ENCODE measurements around the gene CD82.
"Not testable (repeated sequence)": the region's sequence is repeated elsewhere in the genome, so short reads cannot be mapped to it uniquely, and the experiment has no call there.

The CD82 gene

GRCh38 chr11:44654596-44654995, 89.1 kb downstream of the CD82 start:
- Histone ChIP-seq H3K27ac (ENCODE audit: low read depth, low read length) (no peak overlapping the region), H3K27me3 (ENCODE audit: insufficient read depth, low read length) (peaks cover 63% of the 10 kb centered on the region), H3K4me1 (ENCODE audit: control insufficient read depth, insufficient read depth, low read length, unreplicated experiment) (no peaks in the 10 kb centered on the region), H3K36me3 (ENCODE audit: insufficient read depth, low read length) (no peaks in the 10 kb centered on the region), H3K79me2 (ENCODE audit: control insufficient read depth, insufficient read depth, low read length, unreplicated experiment) (no peaks in the 10 kb centered on the region), H3K4me3 (ENCODE audit: low read depth, low read length) (no peak overlapping the region), H2AFZ (ENCODE audit: low read length, unreplicated experiment) (no peak overlapping the region)

GRCh38 chr11:44657836-44658505, 92.5 kb downstream of the CD82 start:
- H3K4me1 ChIP-seq (ENCODE audit: control insufficient read depth, insufficient read depth, low read length, unreplicated experiment), result no peaks in the 10 kb centered on the region
- peaks cover 41% of the 10 kb centered on the region for H3K27me3 ChIP-seq (ENCODE audit: insufficient read depth, low read length)
- H3K4me3 ChIP-seq (ENCODE audit: low read depth, low read length), result no peak overlapping the region
- H3K27ac ChIP-seq (ENCODE audit: low read depth, low read length), result no peak overlapping the region
- no peaks in the 10 kb centered on the region for H3K79me2 ChIP-seq (ENCODE audit: control insufficient read depth, insufficient read depth, low read length, unreplicated experiment)
- no peak overlapping the region for H2AFZ ChIP-seq (ENCODE audit: low read length, unreplicated experiment)
- H3K36me3 ChIP-seq (ENCODE audit: insufficient read depth, low read length), result no peaks in the 10 kb centered on the region

DNA sequence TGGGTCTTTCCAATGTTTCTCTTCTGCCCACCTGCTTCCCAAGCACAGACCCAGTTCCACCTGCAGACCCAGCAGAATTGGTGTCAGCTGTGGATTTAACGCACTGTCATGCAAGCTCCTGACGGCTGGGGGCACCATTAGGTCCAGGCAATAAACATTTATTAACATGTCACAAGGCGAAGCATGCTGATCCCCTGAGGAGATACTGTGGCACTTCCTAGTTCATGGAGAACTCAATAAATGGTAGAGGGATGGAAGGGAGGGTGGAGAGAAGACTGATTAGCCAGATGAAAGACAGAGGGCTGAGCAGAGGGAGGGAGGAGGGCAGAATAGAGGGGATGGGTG, 93.0 kb downstream of the CD82 start:
- no peaks in the 10 kb centered on the region for H3K79me2 ChIP-seq (ENCODE audit: control insufficient read depth, insufficient read depth, low read length, unreplicated experiment)
- no peak overlapping the region for H3K4me3 ChIP-seq (ENCODE audit: low read depth, low read length)
- H3K36me3 ChIP-seq (ENCODE audit: insufficient read depth, low read length), result no peaks in the 10 kb centered on the region
- H3K27me3 ChIP-seq (ENCODE audit: insufficient read depth, low read length), result peaks cover 37% of the 10 kb centered on the region
- no peak overlapping the region for H2AFZ ChIP-seq (ENCODE audit: low read length, unreplicated experiment)
- no peak overlapping the region for H3K27ac ChIP-seq (ENCODE audit: low read depth, low read length)
- H3K4me1 ChIP-seq (ENCODE audit: control insufficient read depth, insufficient read depth, low read length, unreplicated experiment), result no peaks in the 10 kb centered on the region

DNA sequence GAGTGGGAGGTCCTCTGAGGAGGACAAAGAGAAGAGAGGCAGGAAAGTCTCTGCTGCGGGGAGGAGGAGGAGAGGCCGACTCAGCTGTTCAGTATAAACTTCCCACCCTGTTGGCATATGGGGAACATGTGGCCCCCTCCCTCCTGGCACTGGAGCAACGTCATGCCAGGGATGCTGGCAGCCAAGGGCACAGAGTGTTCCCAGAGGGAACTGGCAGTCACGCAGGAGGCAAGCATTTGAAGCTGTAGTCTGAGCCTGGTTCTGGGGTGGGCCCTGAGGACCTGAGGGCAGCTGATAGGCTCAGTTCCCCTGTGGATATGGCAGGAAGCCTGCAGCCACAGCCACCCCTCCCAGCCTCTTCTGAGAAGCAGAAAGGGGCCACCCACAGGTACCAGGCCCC, 94.2 kb downstream of the CD82 start:
- H3K27ac ChIP-seq (ENCODE audit: low read depth, low read length), result no peak overlapping the region
- H3K27me3 ChIP-seq (ENCODE audit: insufficient read depth, low read length), result peaks cover 26% of the 10 kb centered on the region
- H3K4me1 ChIP-seq (ENCODE audit: control insufficient read depth, insufficient read depth, low read length, unreplicated experiment), result no peaks in the 10 kb centered on the region
- H3K79me2 ChIP-seq (ENCODE audit: control insufficient read depth, insufficient read depth, low read length, unreplicated experiment), result no peaks in the 10 kb centered on the region
- H3K4me3 ChIP-seq (ENCODE audit: low read depth, low read length), result no peak overlapping the region
- no peak overlapping the region for H2AFZ ChIP-seq (ENCODE audit: low read length, unreplicated experiment)
- no peaks in the 10 kb centered on the region for H3K36me3 ChIP-seq (ENCODE audit: insufficient read depth, low read length)

- not testable (repeated sequence) for H3K4me1 ChIP-seq (ENCODE audit: control insufficient read depth, insufficient read depth, low read length, unreplicated experiment); H3K79me2 ChIP-seq (ENCODE audit: control insufficient read depth, insufficient read depth, low read length, unreplicated experiment); H3K27ac ChIP-seq (ENCODE audit: low read depth, low read length); H3K36me3 ChIP-seq (ENCODE audit: insufficient read depth, low read length); H2AFZ ChIP-seq (ENCODE audit: low read length, unreplicated experiment); H3K4me3 ChIP-seq (ENCODE audit: low read depth, low read length)
- H3K27me3 ChIP-seq (ENCODE audit: insufficient read depth, low read length), result peaks cover 32% of the 10 kb centered on the region
Observed at GRCh38 chr11:44660535-44660934, 95.1 kb downstream of the CD82 start.

DNA sequence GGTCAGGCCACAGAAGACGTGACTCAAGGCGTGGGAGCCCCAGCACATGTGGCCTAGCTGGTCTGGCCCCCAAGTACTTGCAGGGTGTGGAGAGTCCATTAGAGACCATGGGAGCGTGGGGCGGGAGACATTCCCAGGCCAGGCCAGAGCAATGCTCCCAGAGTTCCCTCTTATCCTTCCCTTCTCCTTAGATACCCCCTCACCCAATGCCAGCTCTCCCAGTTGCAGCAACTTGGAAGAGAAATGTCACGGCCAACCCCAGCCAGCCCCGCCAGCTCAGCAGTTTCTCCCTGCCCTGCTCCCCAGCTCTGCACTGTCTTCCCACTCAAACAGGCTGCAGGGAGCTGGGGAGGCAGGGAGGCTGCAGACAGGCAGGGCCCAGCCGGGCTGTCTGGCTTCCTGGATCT, 95.9 kb downstream of the CD82 start:
- H3K4me1 ChIP-seq (ENCODE audit: control insufficient read depth, insufficient read depth, low read length, unreplicated experiment), result no peaks in the 10 kb centered on the region
- no peak overlapping the region for H3K4me3 ChIP-seq (ENCODE audit: low read depth, low read length)
- no peak overlapping the region for H2AFZ ChIP-seq (ENCODE audit: low read length, unreplicated experiment)
- H3K27ac ChIP-seq (ENCODE audit: low read depth, low read length), result no peak overlapping the region
- no peaks in the 10 kb centered on the region for H3K36me3 ChIP-seq (ENCODE audit: insufficient read depth, low read length)
- H3K27me3 ChIP-seq (ENCODE audit: insufficient read depth, low read length), result peaks cover 39% of the 10 kb centered on the region
- no peaks in the 10 kb centered on the region for H3K79me2 ChIP-seq (ENCODE audit: control insufficient read depth, insufficient read depth, low read length, unreplicated experiment)

All from ACC112 (cell line).